Brain microvascular endothelial cell (primary cell): Measurements from ENCODE around the gene U2AF2.

Experiments used
- DNase-seq: peaks from one replicate; pipeline ENCODE4 v3.0.0-alpha.2; 2020
- H3K27ac ChIP-seq: fragments of 250-450 bp; sonication (Bioruptor Pico); 2 replicates; pipeline ENCODE4 v1.5.1; 2020; ENCODE audit warnings: mild to moderate bottlenecking, moderate library complexity
- H3K27me3 ChIP-seq: fragments of 250-450 bp; sonication (Bioruptor Pico); replicated peaks from 2 replicates; pipeline ENCODE4 v1.5.1; 2020; ENCODE audit warnings: mild to moderate bottlenecking
- H3K36me3 ChIP-seq: fragments of 250-450 bp; sonication (Bioruptor Pico); replicated peaks from 2 replicates; pipeline ENCODE4 v1.5.1; 2020; ENCODE audit warnings: mild to moderate bottlenecking
- H3K4me3 ChIP-seq: 2 replicates; pipeline ENCODE4 v1.5.1; 2011; ENCODE audit warnings: low read depth, mild to moderate bottlenecking, control low read depth, low read length, moderate library complexity
- in situ Hi-C: cut with HindIII; loops from 2 replicates; pipeline ENCODE4 v1.10.0; 2017; ENCODE audit warnings: low sequenced_read_pairs, low pct_ligation_motif_present
- TF ChIP-seq, protein P1 (sequence below): IDR thresholded peaks from 2 replicates; pipeline ENCODE4 v1.5.1; 2011; ENCODE audit warnings: low read depth, mild to moderate bottlenecking, moderate library complexity, low read length, control low read depth, inconsistent platforms; ENCODE audit errors: missing control alignments

Gene U2AF2

DNA sequence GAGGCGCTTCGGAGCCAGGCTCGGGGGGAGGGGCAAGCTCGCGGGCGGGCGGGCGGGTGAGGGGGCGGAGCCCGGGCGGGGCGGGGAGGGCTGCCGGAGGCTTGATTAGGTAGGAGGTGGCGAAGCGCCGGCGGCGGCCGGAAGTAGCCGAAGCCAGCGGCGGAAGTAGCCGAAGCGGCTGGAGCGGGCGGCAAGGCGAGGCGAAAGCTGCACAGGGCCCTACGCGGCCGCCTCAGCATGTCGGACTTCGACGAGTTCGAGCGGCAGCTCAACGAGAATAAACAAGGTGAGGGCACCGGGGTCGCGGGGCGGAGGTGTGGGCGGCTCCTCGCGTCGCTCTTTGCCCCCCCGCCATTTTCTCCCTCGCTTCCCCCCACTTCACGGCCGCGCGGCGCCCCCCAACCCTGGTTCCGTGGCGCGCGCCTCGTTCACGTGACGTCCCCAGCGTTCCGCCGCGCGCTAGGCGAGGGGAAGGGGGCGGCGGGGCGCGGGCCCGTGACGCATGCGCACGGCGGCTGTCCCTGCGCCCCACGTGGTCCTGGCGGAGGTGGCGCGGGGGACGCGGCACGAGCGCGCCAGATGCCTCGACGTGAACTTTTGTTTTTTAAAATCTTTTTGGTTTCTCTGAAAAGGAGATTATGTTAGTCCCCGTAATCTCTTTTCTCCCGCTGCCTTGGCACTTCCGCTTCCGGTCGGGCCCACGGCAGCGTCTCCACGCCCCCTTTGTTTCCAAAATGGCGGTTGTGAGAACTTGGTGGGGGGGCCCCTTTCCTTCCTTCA, at the start of gene U2AF2:
Gene U2AF2 (plus strand): TSS at position 168 of the 780 bp plus-strand sequence. CDS start 70 bp downstream, at position 238.
- in situ Hi-C loops: no loop called here
- Histone ChIP-seq H3K4me3 (peak within 1 kb of the TSS; percentile 90), H3K27me3 (no peaks in the 10 kb centered on the region), H3K36me3 (peaks cover 7% of the 10 kb centered on the region), H3K27ac (peak within 1 kb of the TSS; percentile 98)
- DNase-seq: peak; percentile 88
- TF ChIP-seq, protein P1, sequence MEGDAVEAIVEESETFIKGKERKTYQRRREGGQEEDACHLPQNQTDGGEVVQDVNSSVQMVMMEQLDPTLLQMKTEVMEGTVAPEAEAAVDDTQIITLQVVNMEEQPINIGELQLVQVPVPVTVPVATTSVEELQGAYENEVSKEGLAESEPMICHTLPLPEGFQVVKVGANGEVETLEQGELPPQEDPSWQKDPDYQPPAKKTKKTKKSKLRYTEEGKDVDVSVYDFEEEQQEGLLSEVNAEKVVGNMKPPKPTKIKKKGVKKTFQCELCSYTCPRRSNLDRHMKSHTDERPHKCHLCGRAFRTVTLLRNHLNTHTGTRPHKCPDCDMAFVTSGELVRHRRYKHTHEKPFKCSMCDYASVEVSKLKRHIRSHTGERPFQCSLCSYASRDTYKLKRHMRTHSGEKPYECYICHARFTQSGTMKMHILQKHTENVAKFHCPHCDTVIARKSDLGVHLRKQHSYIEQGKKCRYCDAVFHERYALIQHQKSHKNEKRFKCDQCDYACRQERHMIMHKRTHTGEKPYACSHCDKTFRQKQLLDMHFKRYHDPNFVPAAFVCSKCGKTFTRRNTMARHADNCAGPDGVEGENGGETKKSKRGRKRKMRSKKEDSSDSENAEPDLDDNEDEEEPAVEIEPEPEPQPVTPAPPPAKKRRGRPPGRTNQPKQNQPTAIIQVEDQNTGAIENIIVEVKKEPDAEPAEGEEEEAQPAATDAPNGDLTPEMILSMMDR: no peak

DNA sequence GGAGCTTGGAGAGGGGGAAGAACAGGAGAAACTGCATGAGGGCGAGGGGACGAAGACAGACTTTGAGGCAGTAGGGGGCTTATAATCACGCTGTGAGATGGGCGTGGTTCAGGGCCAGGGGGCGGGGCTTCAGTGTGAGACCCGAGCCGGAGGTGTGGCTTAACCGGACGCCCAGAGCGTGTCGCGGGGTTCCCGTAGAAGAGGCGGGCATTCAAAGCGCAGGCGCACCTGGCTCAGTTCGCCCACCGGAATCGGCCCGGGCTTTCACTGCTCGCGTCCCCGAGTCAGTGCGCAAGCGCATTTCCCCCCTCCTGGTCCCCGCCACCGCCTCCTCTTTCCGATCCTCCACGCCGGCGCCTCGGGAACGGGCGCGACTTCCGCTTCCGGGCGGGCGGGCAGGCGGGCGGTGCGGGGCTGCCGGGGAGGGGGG, 49.6 kb upstream of the U2AF2 start:
- peak; percentile 98 for DNase-seq
- Histone ChIP-seq H3K27ac (peak overlapping the region; percentile 72), H3K27me3 (no peaks in the 10 kb centered on the region), H3K36me3 (peaks cover 8% of the 10 kb centered on the region), H3K4me3 (peak overlapping the region; percentile 90)
- in situ Hi-C loops: loop anchor here (25.0 kb wide), 1 partner anchor 218 kb away; the partner anchor contains the start of genes RPL28, TMEM190 and TMEM238
- TF ChIP-seq, protein P1: no peak

DNA sequence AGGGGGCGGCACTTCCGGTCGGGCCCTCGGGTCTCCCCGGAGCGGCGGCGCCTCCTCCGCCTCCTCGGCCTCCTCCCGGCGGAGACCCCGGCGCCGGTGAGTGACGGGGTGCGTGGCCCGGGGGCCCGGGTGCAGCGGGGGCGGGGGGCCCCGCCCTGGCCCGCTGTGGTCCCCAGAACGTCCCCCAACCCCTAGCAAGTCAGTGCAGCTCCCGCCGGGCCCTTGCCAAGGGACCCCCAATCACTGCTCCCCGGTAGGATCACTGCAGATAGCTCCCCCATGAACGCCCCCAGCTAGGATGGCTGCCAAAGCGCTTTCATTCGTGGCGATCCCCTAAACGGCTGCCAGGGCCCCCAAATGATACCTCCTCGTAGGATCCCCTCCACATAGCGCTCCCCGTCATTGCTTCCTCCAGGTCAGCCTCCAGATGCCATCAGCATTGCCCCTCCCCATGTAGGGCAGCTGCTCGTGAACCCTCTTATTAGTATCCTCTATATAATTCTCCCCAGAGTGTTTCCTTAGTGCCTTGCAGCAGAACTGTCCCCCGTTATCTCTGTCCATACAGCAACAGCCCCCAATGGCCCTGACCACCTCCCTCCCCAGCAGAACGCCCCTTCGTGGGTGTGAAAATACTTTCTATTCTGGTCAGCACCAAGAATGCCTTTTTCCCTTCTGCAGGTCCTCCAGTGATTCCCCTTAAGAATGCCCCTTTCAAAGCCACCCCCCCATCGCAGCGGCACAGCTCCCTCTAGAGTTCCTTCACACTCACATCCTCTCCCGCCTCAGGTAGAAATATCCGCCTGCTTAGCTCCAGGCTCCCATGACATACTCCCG, 49.0 kb upstream of the U2AF2 start, which contains the start of gene ZNF865:
Gene ZNF865 (plus strand): TSS at position 11 of the 834 bp plus-strand sequence. CDS start 7,972 bp downstream, outside the sequence.
- peak within 1 kb of the TSS; percentile 90 for H3K4me3 ChIP-seq
- TF ChIP-seq, protein P1: peak; percentile 93
- peaks cover 8% of the 10 kb centered on the region for H3K36me3 ChIP-seq
- H3K27me3 ChIP-seq: no peaks in the 10 kb centered on the region
- in situ Hi-C loops: loop anchor here (25.0 kb wide), 1 partner anchor 219 kb away; the partner anchor contains the start of genes RPL28, TMEM190 and TMEM238
- peak within 1 kb of the TSS; percentile 72 for H3K27ac ChIP-seq
- DNase-seq: peak; percentile 81

DNA sequence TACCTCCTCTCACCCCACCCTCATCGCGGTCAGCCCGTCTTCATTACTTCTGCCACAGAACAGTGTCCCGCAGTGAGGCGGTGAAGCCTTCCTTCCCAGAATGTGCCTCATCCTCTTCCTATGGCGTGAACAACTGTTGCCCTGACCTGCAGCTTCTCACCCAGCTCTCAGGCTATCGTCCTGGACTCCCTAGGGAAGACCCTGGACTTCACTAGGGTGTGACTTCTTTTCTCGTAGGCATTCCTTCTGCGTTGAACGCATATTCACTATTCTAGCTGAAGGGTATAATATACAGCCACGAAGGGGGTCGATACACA, 48.4 kb upstream of the U2AF2 start:
- H3K4me3 ChIP-seq: peak overlapping the region; percentile 90
- no peaks in the 10 kb centered on the region for H3K27me3 ChIP-seq
- TF ChIP-seq, protein P1: no peak
- no peak for DNase-seq
- H3K36me3 ChIP-seq: peaks cover 8% of the 10 kb centered on the region
- in situ Hi-C loops: loop anchor here (25.0 kb wide), 1 partner anchor 219 kb away; the partner anchor contains the start of genes RPL28, TMEM190 and TMEM238
- H3K27ac ChIP-seq: peak overlapping the region; percentile 17

DNA sequence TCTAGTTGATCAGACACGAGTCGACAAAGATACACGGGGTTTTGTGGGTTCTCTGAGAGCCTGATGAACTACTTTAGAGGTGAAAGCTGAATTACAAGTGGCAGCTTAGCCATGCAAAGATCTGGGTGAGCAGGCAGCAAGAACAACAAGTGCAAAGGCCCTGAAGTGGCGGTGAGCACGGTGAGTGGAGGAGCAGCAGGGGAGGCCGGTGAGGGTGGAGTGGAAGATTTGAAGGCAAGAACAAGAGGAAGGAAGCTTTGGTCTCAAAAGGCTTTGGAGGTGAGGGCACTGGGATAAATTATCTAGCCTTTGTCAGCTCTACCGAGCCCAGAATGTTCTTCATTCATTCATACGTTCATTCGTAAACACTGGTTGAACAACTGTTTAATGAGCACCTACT, 48.0 kb upstream of the U2AF2 start:
- H3K36me3 ChIP-seq: peaks cover 8% of the 10 kb centered on the region
- H3K27ac ChIP-seq: no peak overlapping the region
- TF ChIP-seq, protein P1: no peak
- H3K27me3 ChIP-seq: no peaks in the 10 kb centered on the region
- H3K4me3 ChIP-seq: peak overlapping the region; percentile 90
- DNase-seq: no peak
- in situ Hi-C loops: loop anchor here (25.0 kb wide), 1 partner anchor 220 kb away; the partner anchor contains the start of genes RPL28, TMEM190 and TMEM238
